Effector memory CD4-positive, alpha-beta T cell (primary cell): Measurements from ENCODE around the gene GJC2.

Experiments used
- DNase-seq, 3 donors: peaks; one replicate each; pipeline ENCODE4 v3.0.0-alpha.2; 2020
- H3K27ac ChIP-seq: 2 replicates; pipeline ENCODE4 v1.7.0; 2013; ENCODE audit warnings: mild to moderate bottlenecking, low read length, moderate library complexity; ENCODE audit not compliant: insufficient read depth, poor library complexity, severe bottlenecking
- H3K27me3 ChIP-seq: replicated peaks from 2 replicates; pipeline ENCODE4 v1.7.0; 2013; ENCODE audit warnings: mild to moderate bottlenecking, low read length; ENCODE audit not compliant: insufficient read depth, control insufficient read depth, poor library complexity, severe bottlenecking
- H3K36me3 ChIP-seq: 2 replicates; pipeline ENCODE4 v1.7.0; 2013; ENCODE audit warnings: mild to moderate bottlenecking, low read length, moderate library complexity; ENCODE audit not compliant: control insufficient read depth, insufficient read depth
- H3K4me1 ChIP-seq: 2 replicates; pipeline ENCODE4 v1.7.0; 2013; ENCODE audit warnings: low read length, mild to moderate bottlenecking; ENCODE audit not compliant: control insufficient read depth, insufficient read depth, poor library complexity, severe bottlenecking
- H3K4me3 ChIP-seq: 2 replicates; pipeline ENCODE4 v1.7.0; 2013; ENCODE audit warnings: low read length, low read depth, mild to moderate bottlenecking; ENCODE audit not compliant: insufficient read depth, poor library complexity, severe bottlenecking
- H3K9me3 ChIP-seq: 2 replicates; pipeline ENCODE4 v1.7.0; 2013; ENCODE audit warnings: mild to moderate bottlenecking, low read length, moderate library complexity; ENCODE audit not compliant: control insufficient read depth

Gene GJC2

DNA sequence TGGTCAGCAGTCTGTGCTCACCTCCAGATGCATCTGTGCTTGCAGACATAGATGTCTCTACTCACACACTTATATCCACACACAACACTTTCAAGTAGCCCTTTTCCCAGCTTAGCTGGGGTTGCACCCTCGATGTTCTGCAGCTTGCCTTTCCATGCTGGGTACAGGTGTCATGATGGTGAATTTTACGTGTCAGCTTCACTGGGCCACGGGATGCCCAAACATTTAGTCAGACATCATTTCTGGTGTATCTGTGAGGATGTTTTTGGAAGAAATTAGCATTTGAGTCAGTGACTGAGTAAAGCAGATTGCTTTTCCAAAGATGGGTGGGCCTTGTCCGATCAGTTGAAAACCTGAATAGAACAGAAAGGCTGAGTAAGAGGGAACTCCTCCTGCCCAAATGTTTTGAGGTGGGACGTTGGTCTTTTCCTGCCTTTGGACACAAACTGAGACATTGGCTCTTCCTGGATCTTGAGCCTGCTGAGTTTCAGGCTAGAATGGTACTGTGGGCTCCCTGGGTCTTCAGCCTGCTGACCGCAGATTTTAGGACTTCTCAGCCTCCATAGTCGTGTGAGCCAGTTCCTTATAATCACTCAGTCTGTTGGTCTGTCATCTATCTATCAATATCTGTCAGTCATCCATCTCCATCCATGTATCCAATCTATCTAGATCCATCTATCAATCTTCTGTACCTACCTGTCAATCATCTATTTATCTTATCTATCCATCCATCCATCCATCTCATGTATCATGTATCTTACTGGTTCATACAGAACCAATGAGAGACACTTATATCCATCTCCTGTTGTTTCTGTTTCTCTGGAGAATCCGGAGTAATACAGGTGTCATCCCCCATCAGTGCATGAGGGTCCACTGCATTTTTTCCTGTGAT, 45.4 kb downstream of the GJC2 start:
- DNase-seq = no peak
- H3K36me3 ChIP-seq = no peaks in the 10 kb centered on the region
- no peaks in the 10 kb centered on the region for H3K4me1 ChIP-seq
- no peak overlapping the region for H3K4me3 ChIP-seq
- no peaks in the 10 kb centered on the region for H3K27me3 ChIP-seq
- no peak overlapping the region for H3K27ac ChIP-seq
- H3K9me3 ChIP-seq = no peaks in the 10 kb centered on the region

DNA sequence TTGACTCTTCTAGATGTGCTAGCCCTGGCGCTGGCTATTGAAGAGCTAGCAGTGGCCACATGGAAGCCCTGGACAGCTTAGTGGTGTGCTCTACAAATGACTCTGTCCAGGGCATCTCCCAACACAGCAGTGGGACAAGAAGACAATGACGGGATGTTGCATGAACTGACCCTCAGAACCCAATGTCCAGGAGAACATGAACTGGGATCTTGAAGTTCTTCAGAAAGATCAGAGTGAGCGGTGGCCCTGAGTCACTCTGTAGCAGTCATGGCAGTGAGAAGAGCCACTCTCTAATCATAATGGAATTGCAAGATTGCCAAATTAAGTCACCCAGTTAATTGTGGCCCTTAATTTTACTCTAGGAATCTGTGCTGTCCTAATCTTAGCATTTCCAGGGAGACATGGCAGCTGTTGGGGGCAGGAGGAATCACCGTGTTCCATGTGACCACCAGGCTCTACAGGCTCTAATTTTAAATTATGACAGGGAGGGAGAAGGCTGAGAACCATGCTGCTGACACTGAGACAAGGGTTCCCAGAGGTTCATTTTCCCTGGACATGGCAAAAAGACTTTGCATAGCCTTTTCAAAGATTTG, 47.9 kb downstream of the GJC2 start:
- Histone ChIP-seq H3K9me3 (no peaks in the 10 kb centered on the region), H3K27me3 (no peaks in the 10 kb centered on the region), H3K36me3 (no peaks in the 10 kb centered on the region), H3K4me3 (no peak overlapping the region), H3K4me1 (no peaks in the 10 kb centered on the region), H3K27ac (no peak overlapping the region)
- no peak for DNase-seq

DNA sequence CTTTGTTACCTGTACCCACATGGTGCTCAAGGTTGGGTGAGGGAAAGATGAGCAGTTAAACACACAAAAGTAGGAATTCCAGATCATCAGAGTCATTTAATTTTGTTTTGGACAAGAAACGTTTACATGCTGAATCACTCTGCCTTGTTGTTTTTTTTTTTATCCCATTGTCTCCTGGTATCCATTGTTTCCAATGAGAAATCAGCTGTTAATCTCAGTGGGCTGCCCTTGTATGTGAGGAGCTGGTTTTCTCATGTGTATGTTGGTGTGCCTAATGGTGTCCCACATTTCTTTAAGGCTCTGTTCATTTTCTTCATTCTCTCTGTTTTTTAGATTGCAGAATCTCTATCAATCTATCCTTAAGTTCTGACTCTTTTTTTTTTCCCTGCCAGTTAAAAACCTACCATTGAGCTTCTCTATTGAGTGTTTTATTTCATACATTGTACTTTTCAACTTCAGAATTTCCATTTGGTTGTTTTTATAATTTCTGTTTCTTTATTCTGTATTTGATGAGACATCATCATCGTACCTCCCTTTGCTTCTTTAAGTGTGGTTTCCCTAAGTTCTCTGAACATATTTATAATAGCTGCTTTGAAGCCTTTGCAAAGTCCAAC, 49.4 kb downstream of the GJC2 start:
- no peak for DNase-seq
- Histone ChIP-seq H3K9me3 (no peaks in the 10 kb centered on the region), H3K4me3 (no peak overlapping the region), H3K36me3 (no peaks in the 10 kb centered on the region), H3K27ac (no peak overlapping the region), H3K4me1 (no peaks in the 10 kb centered on the region), H3K27me3 (no peaks in the 10 kb centered on the region)

DNA sequence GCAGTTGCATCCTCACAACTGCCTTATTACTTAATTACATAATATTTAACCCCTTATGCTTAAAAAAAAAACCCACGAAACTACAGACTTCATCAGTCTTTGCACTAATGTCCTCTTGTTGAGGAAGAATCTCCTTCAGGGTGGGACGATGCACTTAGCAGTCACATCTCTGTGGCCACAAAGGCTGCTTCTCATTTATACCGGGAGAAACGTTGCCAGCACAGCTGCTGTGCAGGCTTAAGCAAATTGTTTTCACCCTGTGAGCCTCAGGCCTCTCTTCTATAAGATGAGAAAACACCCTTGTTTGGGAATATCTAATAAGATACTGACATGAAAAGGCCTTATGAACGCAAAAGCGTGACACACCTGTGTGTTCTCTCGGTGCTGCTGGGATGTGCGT, 55.2 kb downstream of the GJC2 start:
- Histone ChIP-seq H3K4me3 (no peak overlapping the region), H3K9me3 (no peaks in the 10 kb centered on the region), H3K27ac (no peak overlapping the region), H3K27me3 (no peaks in the 10 kb centered on the region), H3K4me1 (no peaks in the 10 kb centered on the region), H3K36me3 (no peaks in the 10 kb centered on the region)
- no peak for DNase-seq

DNA sequence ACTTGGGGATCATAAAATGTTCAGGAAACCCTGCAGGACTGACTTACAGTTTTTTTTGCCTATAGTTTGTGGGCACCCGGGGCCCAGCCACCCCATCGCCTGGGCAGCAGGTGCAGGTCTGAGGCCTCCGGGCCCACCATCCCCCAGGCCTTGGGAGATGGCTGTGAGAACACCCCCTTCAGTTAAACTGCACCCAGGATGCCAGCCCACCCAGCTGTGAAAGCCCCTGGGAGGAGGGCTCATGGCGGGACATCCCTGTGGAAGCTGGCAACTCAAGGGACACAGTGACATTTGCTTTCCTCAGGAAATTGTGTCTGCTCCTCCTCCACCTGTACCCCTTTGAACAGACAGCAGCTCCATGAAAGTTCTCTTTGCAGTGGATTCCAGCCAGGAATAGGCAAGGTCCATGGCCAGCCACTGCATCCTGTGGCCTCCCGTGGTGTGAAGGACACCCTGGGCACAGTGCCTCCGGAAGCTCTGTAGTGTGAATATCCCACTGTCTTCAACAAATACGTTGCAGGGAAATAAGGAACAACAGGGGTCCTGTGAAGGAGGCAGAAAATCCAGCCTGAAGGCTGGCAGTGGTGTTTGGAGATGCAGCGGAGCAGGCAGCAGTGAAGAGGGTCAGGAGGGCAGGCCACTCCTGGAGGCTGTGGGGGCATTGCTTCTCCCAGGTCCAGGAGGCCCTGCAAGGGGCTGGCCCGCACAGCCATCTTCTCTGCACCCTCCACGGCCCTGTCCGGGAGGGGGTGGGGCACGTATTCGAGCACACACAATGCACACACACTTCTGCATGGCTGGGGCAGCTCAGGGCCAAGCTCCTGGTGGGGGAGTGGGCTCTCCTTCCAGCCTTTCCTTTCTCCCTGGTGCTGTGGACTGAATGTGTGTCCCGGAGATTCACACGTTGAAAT, 56.1 kb downstream of the GJC2 start:
- Histone ChIP-seq H3K36me3 (no peaks in the 10 kb centered on the region), H3K9me3 (no peaks in the 10 kb centered on the region), H3K27ac (no peak overlapping the region), H3K27me3 (no peaks in the 10 kb centered on the region), H3K4me3 (no peak overlapping the region), H3K4me1 (no peaks in the 10 kb centered on the region)
- no peak for DNase-seq

DNA sequence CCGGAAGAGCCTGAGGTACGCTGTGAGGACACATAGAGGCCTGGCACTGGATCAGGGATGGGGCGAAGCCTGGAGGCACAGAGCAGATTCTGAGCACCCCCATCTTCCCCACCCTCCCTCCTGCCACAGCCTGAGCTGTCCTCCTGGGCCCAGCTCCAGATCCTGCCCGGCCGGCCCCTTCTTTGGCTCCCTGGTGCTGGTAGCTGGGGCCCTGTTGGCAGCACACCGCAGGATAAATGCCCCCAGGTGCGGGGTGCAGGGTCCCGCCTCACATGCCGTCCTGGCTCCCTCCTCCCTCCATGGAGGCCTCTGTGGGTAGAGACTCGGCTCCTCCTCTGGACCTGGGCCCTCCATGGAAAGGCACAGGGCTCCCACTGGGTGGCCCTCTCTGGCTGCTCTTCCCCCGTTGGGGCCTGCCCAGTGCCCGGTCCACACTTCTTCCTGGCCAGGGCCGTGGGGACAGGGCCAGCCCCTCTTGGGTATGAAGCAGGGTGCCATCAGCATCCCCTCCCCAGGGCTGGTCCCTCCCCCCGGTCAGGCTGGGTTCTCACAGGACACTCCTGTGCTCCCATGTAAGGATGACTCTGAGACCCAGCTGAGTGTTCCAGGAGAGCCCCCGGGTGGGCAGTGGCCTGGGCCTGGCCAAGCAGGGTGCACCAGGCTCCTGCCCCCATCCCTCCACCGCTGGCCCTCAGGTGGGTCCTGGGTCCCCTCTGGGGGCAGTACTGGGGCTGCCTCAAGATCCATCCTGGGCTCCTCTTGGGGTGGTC, 57.0 kb downstream of the GJC2 start:
- no peaks in the 10 kb centered on the region for H3K27me3 ChIP-seq
- H3K27ac ChIP-seq = no peak overlapping the region
- no peaks in the 10 kb centered on the region for H3K9me3 ChIP-seq
- H3K36me3 ChIP-seq = no peaks in the 10 kb centered on the region
- no peaks in the 10 kb centered on the region for H3K4me1 ChIP-seq
- H3K4me3 ChIP-seq = no peak overlapping the region
- no peak for DNase-seq

DNA sequence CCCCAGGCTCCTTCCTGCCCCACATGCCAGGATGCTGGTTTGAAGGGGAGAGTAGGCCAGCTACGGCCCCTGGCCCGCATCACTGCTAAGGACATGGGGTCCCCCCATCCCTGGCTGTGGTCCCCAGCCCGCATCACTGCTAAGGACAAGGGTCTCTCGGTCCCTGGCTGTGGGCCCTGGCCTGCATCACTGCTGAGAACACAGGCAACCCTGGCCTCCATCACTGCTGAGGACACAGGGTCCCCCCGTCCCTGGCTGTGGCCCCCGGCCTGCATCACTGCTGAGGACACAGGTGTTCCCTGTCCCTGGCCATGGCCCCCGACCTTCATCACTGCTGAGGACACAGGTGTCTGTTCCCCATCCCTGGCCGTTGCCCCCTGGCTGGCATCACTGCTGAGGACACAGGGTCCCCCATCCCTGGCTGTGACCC, 57.7 kb downstream of the GJC2 start:
- Histone ChIP-seq H3K36me3 (no peaks in the 10 kb centered on the region), H3K4me3 (no peak overlapping the region), H3K9me3 (no peaks in the 10 kb centered on the region), H3K27me3 (no peaks in the 10 kb centered on the region), H3K27ac (no peak overlapping the region), H3K4me1 (no peaks in the 10 kb centered on the region)
- no peak for DNase-seq

DNA sequence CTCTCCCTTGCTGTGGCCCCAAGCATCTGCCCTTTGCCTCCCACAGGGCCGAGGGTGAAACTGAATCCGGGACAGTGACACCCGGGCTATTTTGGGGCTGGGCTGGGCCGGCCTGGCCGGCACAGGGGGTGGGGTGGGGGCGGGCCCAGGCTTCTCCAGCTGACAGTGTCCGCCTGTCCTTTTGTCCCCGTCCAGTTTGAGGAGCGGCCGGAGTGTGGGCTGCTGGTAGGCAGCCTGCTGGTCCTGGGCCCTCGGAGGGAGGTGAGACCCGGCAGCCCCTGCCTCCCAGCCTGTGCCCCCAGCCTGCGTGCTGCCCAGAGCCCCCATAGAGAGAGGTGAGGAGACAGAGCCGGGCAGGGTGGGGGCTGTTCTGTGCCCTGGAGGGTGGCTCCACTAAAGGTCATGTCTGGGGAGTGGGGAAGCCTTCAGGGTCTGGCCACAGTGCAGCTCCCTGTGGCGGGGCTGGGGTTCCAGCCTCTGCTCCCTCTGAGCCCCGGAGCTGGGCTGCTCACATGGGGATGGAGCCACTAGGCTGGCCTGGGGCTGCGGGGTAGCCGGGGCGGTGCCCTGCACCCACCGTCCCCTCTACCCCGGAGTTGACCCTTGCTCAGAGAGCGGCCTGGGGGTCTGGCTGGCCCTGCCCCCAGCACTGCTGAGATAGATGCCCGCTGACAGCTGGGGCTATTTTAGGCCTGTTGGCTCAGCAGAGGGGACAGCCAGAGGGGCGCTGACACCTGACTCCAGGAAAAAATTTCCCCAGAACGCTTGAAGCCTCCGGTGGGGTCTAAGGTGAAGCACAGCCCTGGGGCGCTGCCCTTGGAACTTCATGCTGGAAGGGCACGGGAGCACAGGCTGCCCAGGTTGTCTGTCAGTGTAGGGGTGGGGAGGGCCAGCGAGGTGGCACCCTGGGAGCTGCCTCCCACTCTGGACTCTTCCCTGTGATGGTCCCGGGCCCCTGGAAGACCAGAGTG, 58.4 kb downstream of the GJC2 start, which contains the start of gene OBSCN:
Gene OBSCN, plus strand, starts transcription at position 194 of the 971 bp plus-strand sequence. CDS start 3,740 bp downstream, outside the sequence.
- Histone ChIP-seq H3K27me3 (no peaks in the 10 kb centered on the region), H3K4me1 (no peaks in the 10 kb centered on the region), H3K4me3 (no peak within 1 kb of the TSS), H3K9me3 (no peaks in the 10 kb centered on the region), H3K27ac (no peak within 1 kb of the TSS), H3K36me3 (no peaks in the 10 kb centered on the region)
- DNase-seq = no peak
